ENCODE results near the gene ABCA4.
A peak's percentile ranks its signal among the peaks of the same experiment; 100 is the strongest.

The ABCA4 gene

DNA sequence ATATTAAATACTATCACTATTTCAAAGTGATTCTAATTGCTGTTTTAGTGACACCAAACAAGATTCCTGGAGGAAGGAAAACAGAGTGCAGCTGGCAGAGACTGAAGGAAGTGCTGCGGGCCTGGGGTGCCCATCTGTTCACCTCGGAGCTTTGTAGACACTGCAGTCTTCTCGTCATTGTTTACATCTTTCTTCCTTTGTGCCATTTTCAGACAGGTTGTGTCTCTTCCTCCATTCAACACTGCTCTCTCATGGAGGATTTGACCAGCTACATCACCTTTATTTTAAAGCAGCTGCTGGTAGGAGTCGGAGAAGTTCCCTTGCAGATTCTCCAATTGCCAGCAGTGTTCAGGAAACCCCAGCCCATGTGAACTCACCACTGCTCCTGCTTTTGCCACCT is 37.3 kb downstream of the ABCA4 start:
- no peak overlapping the region for H3K4me3 ChIP-seq (ENCODE audit: low read depth, low read length)
- POLR2A ChIA-PET = no interaction called here
- DNase-seq (ENCODE audit: low read depth, low spot score) = no peak
- TF ChIP-seq, protein P1, sequence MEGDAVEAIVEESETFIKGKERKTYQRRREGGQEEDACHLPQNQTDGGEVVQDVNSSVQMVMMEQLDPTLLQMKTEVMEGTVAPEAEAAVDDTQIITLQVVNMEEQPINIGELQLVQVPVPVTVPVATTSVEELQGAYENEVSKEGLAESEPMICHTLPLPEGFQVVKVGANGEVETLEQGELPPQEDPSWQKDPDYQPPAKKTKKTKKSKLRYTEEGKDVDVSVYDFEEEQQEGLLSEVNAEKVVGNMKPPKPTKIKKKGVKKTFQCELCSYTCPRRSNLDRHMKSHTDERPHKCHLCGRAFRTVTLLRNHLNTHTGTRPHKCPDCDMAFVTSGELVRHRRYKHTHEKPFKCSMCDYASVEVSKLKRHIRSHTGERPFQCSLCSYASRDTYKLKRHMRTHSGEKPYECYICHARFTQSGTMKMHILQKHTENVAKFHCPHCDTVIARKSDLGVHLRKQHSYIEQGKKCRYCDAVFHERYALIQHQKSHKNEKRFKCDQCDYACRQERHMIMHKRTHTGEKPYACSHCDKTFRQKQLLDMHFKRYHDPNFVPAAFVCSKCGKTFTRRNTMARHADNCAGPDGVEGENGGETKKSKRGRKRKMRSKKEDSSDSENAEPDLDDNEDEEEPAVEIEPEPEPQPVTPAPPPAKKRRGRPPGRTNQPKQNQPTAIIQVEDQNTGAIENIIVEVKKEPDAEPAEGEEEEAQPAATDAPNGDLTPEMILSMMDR (IDR thresholded peaks at IDR 0.05; ENCODE audit: insufficient read depth, low read length, missing control alignments) = no peak
- CTCF ChIA-PET = interaction anchor here (0.9 to 2.8 kb wide), 5 partner anchors 9 to 252 kb away, joined by 3 to 14 read pairs (median 4); no protein-coding TSS in a partner anchor

DNA sequence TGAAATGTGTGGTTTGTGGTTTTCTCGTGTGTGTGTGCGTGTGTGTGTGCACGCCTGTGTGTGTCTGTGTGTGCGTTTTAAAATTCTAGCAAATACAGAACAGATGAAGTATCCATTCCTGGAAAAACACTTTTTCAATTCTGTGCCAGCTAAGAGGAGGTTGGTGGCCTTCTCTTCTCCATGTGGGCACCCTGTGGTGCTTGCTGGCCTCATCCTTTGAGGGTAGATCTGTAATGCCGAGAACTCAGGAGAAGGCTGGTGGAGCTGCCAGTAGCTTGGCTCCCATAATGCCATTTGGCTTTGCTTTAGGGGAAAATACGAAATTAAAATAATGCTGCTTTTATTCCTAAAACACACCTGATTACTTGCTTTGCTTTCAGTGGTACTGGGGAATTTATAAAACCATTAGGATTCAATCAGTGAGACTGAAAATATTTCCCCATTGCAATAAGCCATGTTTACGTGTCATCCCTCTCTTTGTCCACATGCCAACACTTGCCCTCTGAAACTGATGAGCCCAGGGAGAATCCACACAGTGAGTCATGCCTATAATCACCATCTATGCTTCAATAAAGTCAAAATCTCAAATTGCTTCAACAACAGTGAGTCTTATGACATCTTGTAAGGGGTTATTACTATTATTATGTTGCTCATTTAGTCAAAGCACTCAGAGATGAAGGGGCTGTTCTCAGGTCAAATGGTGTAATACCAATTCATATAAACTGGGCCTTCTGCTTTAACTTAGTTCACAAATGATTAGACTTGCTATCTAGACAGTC is 39.2 kb downstream of the ABCA4 start:
- CTCF ChIA-PET = interaction anchor here (1.4 kb wide), 1 partner anchor 253 kb away, joined by 4 read pairs; no protein-coding TSS in a partner anchor
- POLR2A ChIA-PET = no interaction called here
- no peak overlapping the region for H3K4me3 ChIP-seq (ENCODE audit: low read depth, low read length)
- peak; percentile 82 for DNase-seq (ENCODE audit: low read depth, low spot score)
- TF ChIP-seq, protein P1 (IDR thresholded peaks at IDR 0.05; ENCODE audit: insufficient read depth, low read length, missing control alignments) = no peak

DNA sequence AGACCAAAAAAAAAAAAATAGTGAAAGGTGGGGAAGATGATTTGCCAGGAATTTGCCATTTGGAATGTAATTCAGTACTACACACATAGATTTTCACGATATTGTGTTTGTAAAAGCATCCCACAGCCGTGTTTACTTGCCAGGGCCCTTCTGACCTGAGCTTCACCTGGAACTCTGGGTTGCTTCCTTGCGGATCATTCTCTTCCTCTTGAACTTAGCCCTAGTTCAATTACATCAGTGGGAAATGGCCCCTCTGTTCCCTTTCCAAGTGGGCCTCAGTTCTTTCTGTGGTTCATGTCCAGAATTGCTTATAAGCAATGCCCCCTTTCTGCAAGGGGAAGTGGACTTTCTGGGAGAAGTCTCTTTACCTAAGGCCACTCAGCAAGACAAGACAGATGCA is 41.0 kb downstream of the ABCA4 start:
- TF ChIP-seq, protein P1 (IDR thresholded peaks at IDR 0.05; ENCODE audit: insufficient read depth, low read length, missing control alignments) = no peak
- H3K4me3 ChIP-seq (ENCODE audit: low read depth, low read length) = no peak overlapping the region
- DNase-seq (ENCODE audit: low read depth, low spot score) = no peak
- ChIA-PET POLR2A (no interaction called here), CTCF (interaction anchor here (0.7 to 1.6 kb wide), 7 partner anchors 9 to 256 kb away, joined by 3 to 6 read pairs (median 3); no protein-coding TSS in a partner anchor)

DNA sequence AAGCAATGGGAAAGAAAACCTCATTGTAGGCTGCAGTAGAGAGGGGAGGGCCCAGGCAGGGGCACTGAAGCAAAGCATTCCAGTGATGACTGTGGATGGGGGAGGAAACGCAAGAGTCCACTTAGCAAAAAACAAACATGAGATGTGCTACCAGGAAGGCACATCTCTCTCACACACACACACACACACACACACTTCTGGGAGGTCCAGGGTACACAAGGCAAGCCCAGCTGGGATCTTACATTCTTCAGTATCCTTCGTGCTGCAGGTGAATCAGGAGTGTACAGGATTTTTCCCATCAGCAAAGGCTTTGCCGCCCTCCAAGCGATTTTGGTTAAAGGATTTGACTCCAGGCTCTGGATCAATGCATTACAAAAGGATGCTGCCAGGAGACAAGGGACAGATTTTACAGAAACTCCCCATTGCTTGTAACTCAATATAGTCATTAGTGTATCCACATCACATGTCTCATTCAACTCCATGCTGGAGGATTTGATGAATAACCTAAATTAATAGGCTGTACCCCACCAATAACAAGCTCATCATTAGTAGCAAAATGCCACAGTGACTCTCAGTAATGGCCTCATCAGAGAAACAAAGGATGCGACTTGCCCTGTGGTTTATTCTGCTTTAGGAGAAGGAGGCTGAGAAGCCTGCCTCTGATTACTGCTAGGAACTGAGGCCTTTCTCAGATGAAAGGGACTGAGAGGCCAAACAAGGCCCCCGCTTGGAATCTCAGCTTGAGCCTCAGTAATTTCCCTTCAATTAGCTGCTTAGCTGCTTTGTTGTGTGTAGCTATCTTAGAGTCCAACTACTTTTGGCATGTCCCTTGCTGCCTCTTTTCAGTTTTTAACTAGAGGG is 41.6 kb downstream of the ABCA4 start:
- DNase-seq (ENCODE audit: low read depth, low spot score) = no peak
- ChIA-PET CTCF (interaction anchor here (0.7 to 1.6 kb wide), 7 partner anchors 9 to 257 kb away, joined by 3 to 6 read pairs (median 3); no protein-coding TSS in a partner anchor), POLR2A (no interaction called here)
- no peak overlapping the region for H3K4me3 ChIP-seq (ENCODE audit: low read depth, low read length)
- TF ChIP-seq, protein P1 (IDR thresholded peaks at IDR 0.05; ENCODE audit: insufficient read depth, low read length, missing control alignments) = no peak

DNA sequence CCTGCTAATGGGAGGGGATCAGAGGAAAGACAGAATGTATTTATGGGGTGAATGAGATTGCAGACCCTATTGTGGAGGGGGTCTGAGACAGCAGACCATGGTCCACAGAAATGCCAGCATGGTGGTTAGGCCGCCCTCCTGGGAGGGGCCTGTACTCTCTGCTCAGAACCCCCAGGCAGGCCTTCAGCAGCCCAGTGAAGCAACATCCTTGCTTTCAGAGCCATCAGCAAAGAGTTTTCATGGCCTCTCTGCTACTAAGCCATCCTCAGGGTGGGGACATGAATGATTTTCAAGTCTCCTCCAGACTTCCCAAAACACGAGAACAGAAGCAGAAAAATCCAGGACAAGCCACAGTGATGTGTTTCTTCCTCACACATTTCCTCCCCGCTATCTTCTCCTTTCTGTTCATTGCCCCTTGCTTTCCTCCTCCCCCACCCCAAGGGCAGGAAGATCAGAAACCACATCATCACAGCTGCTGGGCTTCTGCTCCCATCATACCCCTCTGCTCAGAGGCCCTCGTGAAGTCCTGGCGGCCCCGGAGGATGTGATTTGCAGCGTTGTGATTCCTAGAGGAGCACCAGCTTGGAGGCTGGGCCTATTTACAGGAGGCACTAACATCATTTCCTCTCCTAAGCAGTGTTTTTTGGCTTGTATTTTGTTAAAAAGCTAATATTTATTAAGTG is 48.0 kb downstream of the ABCA4 start:
- CTCF ChIA-PET = interaction anchor here (1.0 to 5.0 kb wide), 2 partner anchors 10 to 263 kb away, joined by 6 to 49 read pairs; no protein-coding TSS in a partner anchor
- POLR2A ChIA-PET = no interaction called here
- TF ChIP-seq, protein P1 (IDR thresholded peaks at IDR 0.05; ENCODE audit: insufficient read depth, low read length, missing control alignments) = no peak
- no peak overlapping the region for H3K4me3 ChIP-seq (ENCODE audit: low read depth, low read length)
- no peak for DNase-seq (ENCODE audit: low read depth, low spot score)

Data from AG04449 (cell line).